Keratinocyte (primary cell): ENCODE results near the gene APOA4. TPM values are rescaled to one million over a fixed set of nuclear protein-coding genes. Genes with fewer than 3 reads are reported as not detected.

Experiments
- DNase-seq: peaks from one replicate; pipeline ENCODE4 v3.0.0-alpha.2; 2011; ENCODE audit warnings: low read depth, missing footprints, low spot score
- FAIRE-seq: peaks from 2 replicates; lab custom pipeline; 2011; peaks lifted over from hg19 to GRCh38; lab: Jason Lieb, UNC
- H2AFZ ChIP-seq: 2 replicates; pipeline ENCODE4 v1.6.0; 2012; ENCODE audit warnings: low read length, control low read depth, inconsistent platforms; ENCODE audit not compliant: control insufficient read depth
- H3K27ac ChIP-seq: 2 replicates; pipeline ENCODE4 v1.5.1; 2011; ENCODE audit warnings: low read length; ENCODE audit not compliant: control insufficient read depth, insufficient read depth
- H3K27me3 ChIP-seq: 3 replicates; pipeline ENCODE4 v1.6.0; 2011; ENCODE audit warnings: low read length; ENCODE audit not compliant: control insufficient read depth, insufficient read depth; ENCODE audit errors: extremely low read depth
- H3K36me3 ChIP-seq, 2 experiments: 2 replicates in 1 of 2; 3 replicates in 1 of 2; pipeline ENCODE4 v1.5.1; 2011; ENCODE audit warnings: low read length in 2 of 2, mild to moderate bottlenecking in 1 of 2; ENCODE audit not compliant: control insufficient read depth in 2 of 2, insufficient read depth in 2 of 2; ENCODE audit errors: extremely low read depth in 1 of 2
- H3K4me1 ChIP-seq: 3 replicates; pipeline ENCODE4 v1.5.1; 2011; ENCODE audit warnings: low read length; ENCODE audit not compliant: control insufficient read depth, insufficient read depth; ENCODE audit errors: extremely low read depth
- H3K4me2 ChIP-seq: 3 replicates; pipeline ENCODE4 v1.6.0; 2011; ENCODE audit warnings: low read depth, low read length; ENCODE audit not compliant: control insufficient read depth, insufficient read depth; ENCODE audit errors: extremely low read depth
- H3K4me3 ChIP-seq, 3 experiments: fragments of 200-600 bp in 1 of 3; sonication (generic) in 1 of 3; 2 replicates in 2 of 3; 3 replicates in 1 of 3; pipeline ENCODE4 v1.5.1; 2011 to 2016; ENCODE audit warnings: low read length in 3 of 3, mild to moderate bottlenecking in 3 of 3, control low read depth in 2 of 3, inconsistent platforms in 1 of 3, low read depth in 1 of 3, mixed read lengths in 1 of 3, mixed run types in 1 of 3, moderate library complexity in 1 of 3; ENCODE audit not compliant: control insufficient read depth in 2 of 3, insufficient read depth in 2 of 3; ENCODE audit errors: extremely low read depth in 1 of 3
- H3K79me2 ChIP-seq: 2 replicates; pipeline ENCODE4 v1.6.0; 2012; ENCODE audit warnings: low read length; ENCODE audit not compliant: control insufficient read depth, insufficient read depth
- H3K9ac ChIP-seq: 3 replicates; pipeline ENCODE4 v1.6.0; 2011; ENCODE audit warnings: low read length; ENCODE audit not compliant: control insufficient read depth, insufficient read depth; ENCODE audit errors: extremely low read depth
- H3K9me1 ChIP-seq: 3 replicates; pipeline ENCODE4 v1.6.0; 2011; ENCODE audit warnings: low read length; ENCODE audit not compliant: control insufficient read depth, insufficient read depth; ENCODE audit errors: extremely low read depth
- H3K9me3 ChIP-seq: 2 replicates; pipeline ENCODE4 v1.5.1; 2012; ENCODE audit warnings: low read depth, low read length; ENCODE audit not compliant: control insufficient read depth
- H4K20me1 ChIP-seq: 3 replicates; pipeline ENCODE4 v1.6.0; 2011; ENCODE audit warnings: low read length; ENCODE audit not compliant: control insufficient read depth, insufficient read depth; ENCODE audit errors: extremely low read depth
- CTCF ChIP-seq, 3 experiments: IDR thresholded peaks in 1 of 3; conservative IDR thresholded peaks in 1 of 3; optimal IDR thresholded peaks in 1 of 3; 2 replicates in 2 of 3; 3 replicates in 1 of 3; pipeline versions ENCODE3 to v1.5.1; 2011; ENCODE audit warnings: low read length in 3 of 3, mild to moderate bottlenecking in 3 of 3, moderate library complexity in 2 of 3, control low read depth in 1 of 3, inconsistent platforms in 1 of 3; ENCODE audit not compliant: insufficient read depth in 2 of 3; ENCODE audit errors: extremely low read depth in 1 of 3
- EZH2 ChIP-seq: IDR thresholded peaks from one replicate; pipeline ENCODE4 v1.6.1; 2012; ENCODE audit warnings: inconsistent platforms, mild to moderate bottlenecking, low read length, moderate library complexity
- dilution Hi-C: fragments of 300-500 bp; cut with MboI; formaldehyde crosslinking; loops from one replicate; pipeline ENCODE4 v1.7.0; 2020; ENCODE audit warnings: low sequenced_read_pairs; ENCODE audit not compliant: extremely low pct_ligation_motif_present
- polyA plus RNA-seq, 5 experiments: library from polyadenylated mRNA; depleted of rRNA in 3 of 5; stranded (reverse) in 3 of 5; stranded (forward) in 1 of 5; unstranded in 1 of 5; fragments of >200 nt; gene quantifications; 1 replicate in 1 of 5; 2 replicates in 3 of 5; 3 replicates in 1 of 5; pipeline versions ENCODE4 v1.2.1 to v1.2.3, GENCODE V29; 2011 to 2012; ENCODE audit warnings: missing spikeins in 2 of 5, low read depth in 1 of 5, low replicate concordance in 1 of 5

Gene APOA4
- polyA plus RNA-seq, 1 donor (not counting 4 experiments of a cell fraction or from before 2014, with no cell fraction given): not detected

GRCh38 chr11:116792144-116792868 lies 30.8 kb downstream of the APOA4 start:
- no peak overlapping the region for H3K27ac ChIP-seq
- no peak overlapping the region for H2AFZ ChIP-seq
- H3K36me3 ChIP-seq: no peaks in the 10 kb centered on the region
- H4K20me1 ChIP-seq: no peaks in the 10 kb centered on the region
- H3K9me3 ChIP-seq: no peaks in the 10 kb centered on the region
- no peak overlapping the region for H3K4me3 ChIP-seq
- TF ChIP-seq EZH2: no peak
- TF ChIP-seq CTCF (optimal IDR thresholded peaks at IDR 0.05 in 1 of 3, IDR thresholded peaks at IDR 0.05 in 1 of 3, conservative IDR thresholded peaks at IDR 0.05 in 1 of 3; ENCODE audit: extremely low read depth in 1 of 3, insufficient read depth in 2 of 3, low read length in 3 of 3): no peak
- H3K4me2 ChIP-seq: no peak overlapping the region
- dilution Hi-C loops: no loop called here
- peaks cover 19% of the 10 kb centered on the region for H3K4me1 ChIP-seq
- FAIRE-seq (no peak), DNase-seq (no peak)
- H3K9me1 ChIP-seq: no peaks in the 10 kb centered on the region
- H3K79me2 ChIP-seq: peaks cover 4% of the 10 kb centered on the region
- H3K9ac ChIP-seq: no peak overlapping the region
- H3K27me3 ChIP-seq: no peaks in the 10 kb centered on the region

- Histone ChIP-seq H4K20me1 (no peaks in the 10 kb centered on the region), H3K36me3 (peaks cover 0 to 2% of the 10 kb centered on the region in 2 experiments), H3K27ac (no peak within 1 kb of the TSS), H3K4me3 (no peak within 1 kb of the TSS), H3K27me3 (no peaks in the 10 kb centered on the region), H3K9me1 (no peaks in the 10 kb centered on the region), H3K4me1 (peaks cover 22% of the 10 kb centered on the region), H3K79me2 (peaks cover 9% of the 10 kb centered on the region), H2AFZ (peak within 1 kb of the TSS; percentile 47), H3K9me3 (no peaks in the 10 kb centered on the region), H3K9ac (no peak within 1 kb of the TSS), H3K4me2 (no peak within 1 kb of the TSS)
- DNase-seq (no peak), FAIRE-seq (no peak)
- TF ChIP-seq EZH2 (no peak), CTCF (optimal IDR thresholded peaks at IDR 0.05 in 1 of 3, IDR thresholded peaks at IDR 0.05 in 1 of 3, conservative IDR thresholded peaks at IDR 0.05 in 1 of 3; ENCODE audit: extremely low read depth in 1 of 3, insufficient read depth in 2 of 3, low read length in 3 of 3) (no peak)
- dilution Hi-C loops: no loop called here
Observed at GRCh38 chr11:116791813-116792143, 31.3 kb downstream of the APOA4 start, which contains the start of gene APOA5. TSS of gene APOA5 (minus strand) at chr11:116791879. CDS start at chr11:116791860, 19 bp downstream.
